GM23338 (cell line): ENCODE results near the gene THSD7A. TPM values are rescaled to one million over a fixed set of nuclear protein-coding genes. Genes with fewer than 3 reads are reported as not detected.

Source experiments
- ATAC-seq: fragments of 200-7000 bp; cut with Tn5 transposase; 3 replicates; pipeline ENCODE4 v1.9.1; 2020
- DNase-seq: peaks from one replicate; pipeline ENCODE4 v3.0.0-alpha.2; 2015; ENCODE audit warnings: low spot score
- H2AFZ ChIP-seq: fragments of 200-600 bp; sonication (generic); 2 replicates; pipeline ENCODE4 v1.8.0; 2016; ENCODE audit warnings: antibody characterized with exemption, mild to moderate bottlenecking, moderate library complexity
- H3F3A ChIP-seq: fragments of 200-600 bp; sonication (generic); replicated peaks from 2 replicates; pipeline ENCODE4 v1.8.0; 2017; ENCODE audit warnings: antibody characterized with exemption, mixed run types, low read depth
- H3K27ac ChIP-seq: fragments of 200-600 bp; sonication (generic); 2 replicates; pipeline ENCODE4 v1.6.1; 2016; ENCODE audit warnings: low read depth
- H3K27me3 ChIP-seq: fragments of 200-600 bp; sonication (generic); 2 replicates; pipeline ENCODE4 v1.8.0; 2016; ENCODE audit warnings: mild to moderate bottlenecking, mixed run types, moderate library complexity; ENCODE audit not compliant: insufficient read depth
- H3K36me3 ChIP-seq: fragments of 200-600 bp; sonication (generic); 2 replicates; pipeline ENCODE4 v1.8.0; 2016; ENCODE audit warnings: mild to moderate bottlenecking; ENCODE audit not compliant: insufficient read depth
- H3K4me1 ChIP-seq: fragments of 200-600 bp; sonication (generic); 2 replicates; pipeline ENCODE4 v1.8.0; 2016; ENCODE audit warnings: mild to moderate bottlenecking, moderate library complexity; ENCODE audit not compliant: insufficient read depth
- H3K4me2 ChIP-seq: fragments of 200-600 bp; sonication (generic); 2 replicates; pipeline ENCODE4 v1.7.1; 2017; ENCODE audit warnings: mixed run types
- H3K4me3 ChIP-seq: fragments of 200-600 bp; sonication (generic); 2 replicates; pipeline ENCODE4 v1.6.1; 2016; ENCODE audit warnings: mixed run types
- H3K79me2 ChIP-seq: fragments of 200-600 bp; sonication (generic); replicated peaks from 2 replicates; pipeline ENCODE4 v1.8.0; 2017; ENCODE audit warnings: mild to moderate bottlenecking; ENCODE audit not compliant: insufficient read depth
- H3K9me2 ChIP-seq: fragments of 200-600 bp; sonication (generic); 2 replicates; pipeline ENCODE4 v1.8.0; 2017; ENCODE audit not compliant: insufficient read depth
- H4K20me1 ChIP-seq: fragments of 200-600 bp; sonication (generic); replicated peaks from 2 replicates; pipeline ENCODE4 v1.8.0; 2017; ENCODE audit warnings: mild to moderate bottlenecking; ENCODE audit not compliant: insufficient read depth
- H3K27ac Mint-ChIP-seq: 2 replicates; pipeline ENCODE4 v1.8.0; 2020; ENCODE audit warnings: inconsistent platforms, mild to moderate bottlenecking, moderate library complexity, mixed read lengths
- H3K27me3 Mint-ChIP-seq: 3 replicates; pipeline ENCODE4 v1.8.0; 2022; ENCODE audit warnings: low read depth, mild to moderate bottlenecking, moderate library complexity, mixed read lengths, inconsistent platforms; ENCODE audit not compliant: insufficient read depth, poor library complexity
- H3K36me3 Mint-ChIP-seq: 3 replicates; pipeline ENCODE4 v1.8.0; 2021; ENCODE audit warnings: low read depth, mild to moderate bottlenecking, inconsistent platforms, moderate library complexity, mixed read lengths
- H3K4me1 Mint-ChIP-seq: 3 replicates; pipeline ENCODE4 v1.8.0; 2020; ENCODE audit warnings: mild to moderate bottlenecking, inconsistent platforms, mixed read lengths
- H3K4me3 Mint-ChIP-seq: 3 replicates; pipeline ENCODE4 v1.8.0; 2021; ENCODE audit warnings: moderate library complexity, mild to moderate bottlenecking, inconsistent platforms, mixed read lengths
- H3K9me3 Mint-ChIP-seq: 3 replicates; pipeline ENCODE4 v1.8.0; 2020; ENCODE audit warnings: moderate library complexity, mild to moderate bottlenecking, inconsistent platforms, mixed read lengths
- CREB1 ChIP-seq: fragments of 250-450 bp; sonication (Bioruptor Pico); IDR thresholded peaks from 2 replicates; pipeline ENCODE4 v1.5.0; 2020; ENCODE audit warnings: low read depth, mild to moderate bottlenecking, moderate library complexity
- CTCF ChIP-seq, 2 experiments: fragments of 200-600 bp in 1 of 2; sonication (generic) in 1 of 2; conservative IDR thresholded peaks; 2 replicates each; pipeline versions ENCODE4 v1.5.1 to v1.6.1; 2016 to 2017; ENCODE audit warnings: antibody characterized with exemption in 2 of 2, low read depth in 2 of 2, mild to moderate bottlenecking in 2 of 2, moderate library complexity in 1 of 2
- ETS1 ChIP-seq: IDR thresholded peaks from 2 replicates; pipeline ENCODE4 v1.6.1; 2016; ENCODE audit warnings: antibody characterized with exemption
- EZH2 ChIP-seq: fragments of 200-600 bp; sonication (generic); IDR thresholded peaks from one replicate; pipeline ENCODE4 v1.8.0; 2017; ENCODE audit warnings: antibody characterized with exemption, mild to moderate bottlenecking, low read depth; ENCODE audit not compliant: unreplicated experiment
- EZH2phosphoT487 ChIP-seq: fragments of 200-600 bp; sonication (generic); IDR thresholded peaks from one replicate; pipeline ENCODE4 v1.8.1; 2018; ENCODE audit warnings: antibody characterized with exemption; ENCODE audit not compliant: unreplicated experiment
- JUNB ChIP-seq: IDR thresholded peaks from one replicate; pipeline ENCODE4 v1.6.1; 2016; ENCODE audit warnings: antibody characterized with exemption; ENCODE audit not compliant: unreplicated experiment
- NANOG ChIP-seq: IDR thresholded peaks from 2 replicates; pipeline ENCODE4 v1.6.1; 2016; ENCODE audit warnings: antibody characterized with exemption, borderline replicate concordance
- POLR2AphosphoS5 ChIP-seq: IDR thresholded peaks from 2 replicates; pipeline ENCODE4 v1.6.1; 2016; ENCODE audit warnings: antibody characterized with exemption, low read depth
- REST ChIP-seq: IDR thresholded peaks from one replicate; pipeline ENCODE4 v1.6.1; 2018; ENCODE audit warnings: antibody characterized with exemption; ENCODE audit not compliant: unreplicated experiment
- STAT1 ChIP-seq: IDR thresholded peaks from one replicate; pipeline ENCODE4 v1.6.1; 2016; ENCODE audit warnings: antibody characterized with exemption; ENCODE audit not compliant: unreplicated experiment
- ZNF114 ChIP-seq: fragments of 250-450 bp; sonication (Bioruptor Pico); IDR thresholded peaks from 2 replicates; pipeline ENCODE4 v1.5.0; 2020; ENCODE audit warnings: mild to moderate bottlenecking, moderate library complexity
- ZNF331 ChIP-seq: fragments of 250-450 bp; sonication (Bioruptor Pico); IDR thresholded peaks from 2 replicates; pipeline ENCODE4 v1.5.0; 2020; ENCODE audit warnings: low read depth, mild to moderate bottlenecking, moderate library complexity
- polyA plus RNA-seq: library from polyadenylated mRNA; unstranded; fragments of >200 nt; fragmentation: Nextera tagmentation; extraction: Ambion mirVana; gene quantifications from 2 replicates; pipeline ENCODE4 v1.2.1, GENCODE V29; 2016
- total RNA-seq: library from RNA; depleted of rRNA; stranded (reverse); fragments of >200 nt; shearing (Covaris generic); gene quantifications from 2 replicates; pipeline ENCODE4 v1.2.3, GENCODE V29; 2014

THSD7A gene
- total and polyA plus RNA-seq, 2 experiments from 2014 or later = 1.3 to 2.1 TPM

- no peak overlapping the region for H3K4me2 ChIP-seq
Observed at GRCh38 chr7:11540271-11540761, 291.7 kb downstream of the THSD7A start.

GRCh38 chr7:11539853-11540252 is 292.1 kb downstream of the THSD7A start:
- Histone ChIP-seq H2AFZ (no peak overlapping the region), H4K20me1 (no peaks in the 10 kb centered on the region), H3K9me2 (no peaks in the 10 kb centered on the region), H3K27ac (no peak overlapping the region), H3K79me2 (no peaks in the 10 kb centered on the region), H3K4me2 (no peak overlapping the region), H3K36me3 (no peaks in the 10 kb centered on the region), H3K4me3 (no peak overlapping the region), H3K4me1 (no peaks in the 10 kb centered on the region), H3K27me3 (no peaks in the 10 kb centered on the region), H3F3A (no peaks in the 10 kb centered on the region)
- H3K27ac Mint-ChIP-seq = no peak overlapping the region
- no peaks in the 10 kb centered on the region; the same call in 2 of the 3 replicates for H3K36me3 Mint-ChIP-seq
- H3K4me1 Mint-ChIP-seq = peaks cover 13% of the 10 kb centered on the region
- DNase-seq (no peak), ATAC-seq (no peak)
- no peaks in the 10 kb centered on the region for H3K9me3 Mint-ChIP-seq
- H3K27me3 Mint-ChIP-seq = peaks cover 3% of the 10 kb centered on the region
- no peak overlapping the region for H3K4me3 Mint-ChIP-seq
- TF ChIP-seq NANOG = no peak
- no peak for TF ChIP-seq ETS1
- no peak for TF ChIP-seq REST
- no peak for TF ChIP-seq ZNF114 (CRISPR knock-in tag)
- no peak for TF ChIP-seq STAT1
- no peak for TF ChIP-seq CTCF (conservative IDR thresholded peaks at IDR 0.05; ENCODE audit: low read depth in 2 of 2)
- TF ChIP-seq CREB1 (CRISPR knock-in tag) = no peak

More at GRCh38 chr7:11540271-11540761, 291.7 kb downstream of the THSD7A start:
- Mint-ChIP-seq H3K9me3 (no peaks in the 10 kb centered on the region), H3K36me3 (no peaks in the 10 kb centered on the region; the same call in 2 of the 3 replicates), H3K4me1 (peaks cover 13% of the 10 kb centered on the region), H3K27ac (no peak overlapping the region), H3K27me3 (peaks cover 3% of the 10 kb centered on the region), H3K4me3 (no peak overlapping the region)
- H3K4me1 ChIP-seq = no peaks in the 10 kb centered on the region
- no peaks in the 10 kb centered on the region for H3K36me3 ChIP-seq
- no peak overlapping the region for H3K27ac ChIP-seq
- no peak for TF ChIP-seq NANOG
- no peak for TF ChIP-seq STAT1
- no peak for TF ChIP-seq EZH2
- TF ChIP-seq ZNF331 = no peak
- TF ChIP-seq CREB1 (CRISPR knock-in tag) = no peak
- no peak for TF ChIP-seq EZH2phosphoT487
- TF ChIP-seq POLR2AphosphoS5 = no peak
- no peak for TF ChIP-seq CTCF (conservative IDR thresholded peaks at IDR 0.05; ENCODE audit: low read depth in 2 of 2)
- no peak for TF ChIP-seq JUNB
- H3K4me3 ChIP-seq = no peak overlapping the region
- H2AFZ ChIP-seq = no peak overlapping the region
- H4K20me1 ChIP-seq = no peaks in the 10 kb centered on the region
- H3K9me2 ChIP-seq = no peaks in the 10 kb centered on the region
- ATAC-seq = no peak
- H3K79me2 ChIP-seq = no peaks in the 10 kb centered on the region
- no peaks in the 10 kb centered on the region for H3F3A ChIP-seq
- DNase-seq = no peak
- H3K27me3 ChIP-seq = no peaks in the 10 kb centered on the region
